PC-9 (cell line): ENCODE measurements around the gene UGT1A7.
"Not testable (repeated sequence)": the region's sequence is repeated elsewhere in the genome, so short reads cannot be mapped to it uniquely, and the experiment has no call there.

Experiments
- CTCF ChIP-seq: fragments of 200-600 bp; sonication (generic); conservative IDR thresholded peaks from 2 replicates; pipeline ENCODE4 v1.6.1; 2017; ENCODE audit warnings: mixed run types, antibody characterized with exemption, mild to moderate bottlenecking, moderate library complexity
- EZH2 ChIP-seq: fragments of 200-600 bp; sonication (generic); IDR thresholded peaks from 2 replicates; pipeline ENCODE4 v1.8.0; 2017; ENCODE audit warnings: antibody characterized with exemption, low read depth

- not testable (repeated sequence) for TF ChIP-seq CTCF, EZH2
Observed at GRCh38 chr2:233655943-233656342, 25.8 kb upstream of the UGT1A7 start.
